ENCODE results near the gene ANKH.
A peak's percentile ranks its signal among the peaks of the same experiment; 100 is the strongest.

ANKH gene

DNA sequence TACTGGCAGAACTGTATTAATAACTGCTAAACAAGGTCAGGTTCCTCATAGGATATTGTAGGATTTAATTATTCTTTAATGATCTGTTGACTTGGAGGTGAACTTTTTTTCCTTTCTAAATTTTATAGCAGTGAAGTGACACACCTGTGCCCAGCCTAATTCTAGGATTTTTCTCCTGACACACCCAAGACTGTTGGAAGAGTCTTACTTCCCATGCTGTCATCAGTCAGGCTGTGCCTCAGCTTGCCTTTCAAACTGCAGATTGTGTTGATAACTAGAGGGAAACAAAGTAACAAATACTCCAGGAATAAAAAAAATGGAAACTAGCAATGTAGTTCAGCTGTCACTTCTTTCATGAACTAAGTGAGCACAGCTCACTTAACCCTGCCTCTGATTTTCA is 185.1 kb downstream of the ANKH start:
- Mint-ChIP-seq H3K4me1 (peaks cover 17% of the 10 kb centered on the region), H3K27ac (no peak overlapping the region), H3K27me3 (no peaks in the 10 kb centered on the region), H3K9me3 (no peaks in the 10 kb centered on the region), H3K4me3 (peak overlapping the region in 1 of 2 donors; percentile 19)
- no peak for DNase-seq
- ATAC-seq: no peak

DNA sequence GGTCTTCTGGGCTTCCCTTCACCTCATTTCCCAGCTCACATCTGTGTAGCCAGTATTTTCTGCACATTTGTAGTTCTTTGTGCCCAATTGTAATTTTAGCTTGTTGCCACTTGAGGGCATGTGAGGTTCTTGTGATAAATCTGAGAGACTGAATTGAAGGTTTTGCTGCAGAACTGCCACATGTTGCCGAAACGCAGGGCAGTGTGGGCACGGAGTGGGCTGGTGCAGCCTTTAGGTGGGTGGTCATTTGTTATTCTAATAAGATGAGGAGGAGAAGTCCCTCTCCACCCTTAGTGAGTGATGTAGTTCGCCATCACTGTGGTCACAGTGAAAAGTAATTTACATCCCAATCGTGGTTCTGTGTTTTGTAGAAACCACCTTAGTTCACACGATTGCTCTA is 185.8 kb downstream of the ANKH start:
- Mint-ChIP-seq H3K27me3 (no peaks in the 10 kb centered on the region), H3K9me3 (no peaks in the 10 kb centered on the region), H3K4me3 (peak overlapping the region in 1 of 2 donors; percentile 39), H3K4me1 (peaks cover 17% of the 10 kb centered on the region), H3K27ac (no peak overlapping the region)
- ATAC-seq: peak; percentile 99
- peak; percentile 46 to 77 for DNase-seq

DNA sequence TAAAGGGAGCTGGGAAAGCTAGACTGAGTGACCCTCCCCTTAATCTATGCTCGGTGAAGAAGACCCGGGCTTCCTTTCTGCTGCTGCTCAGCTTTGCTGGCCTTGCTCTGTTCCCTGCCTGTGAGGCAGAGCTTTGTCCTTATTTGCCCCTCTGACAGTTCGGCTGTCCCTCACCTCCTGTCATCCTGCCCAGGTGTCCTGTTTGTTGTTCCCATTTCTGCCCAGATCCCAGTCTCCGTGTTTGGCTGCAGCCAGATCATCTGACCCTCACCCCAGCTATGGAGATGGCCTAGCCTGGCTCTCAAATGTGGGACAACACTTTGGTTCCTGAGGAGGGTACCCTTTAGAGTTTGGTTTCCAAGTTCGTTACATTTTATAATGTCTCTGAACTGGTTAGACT is 186.8 kb downstream of the ANKH start:
- Mint-ChIP-seq H3K4me1 (peaks cover 22% of the 10 kb centered on the region), H3K27me3 (no peaks in the 10 kb centered on the region), H3K27ac (peak overlapping the region; percentile 60 to 81), H3K4me3 (no peak overlapping the region), H3K9me3 (no peaks in the 10 kb centered on the region)
- DNase-seq (no peak), ATAC-seq (no peak)

DNA sequence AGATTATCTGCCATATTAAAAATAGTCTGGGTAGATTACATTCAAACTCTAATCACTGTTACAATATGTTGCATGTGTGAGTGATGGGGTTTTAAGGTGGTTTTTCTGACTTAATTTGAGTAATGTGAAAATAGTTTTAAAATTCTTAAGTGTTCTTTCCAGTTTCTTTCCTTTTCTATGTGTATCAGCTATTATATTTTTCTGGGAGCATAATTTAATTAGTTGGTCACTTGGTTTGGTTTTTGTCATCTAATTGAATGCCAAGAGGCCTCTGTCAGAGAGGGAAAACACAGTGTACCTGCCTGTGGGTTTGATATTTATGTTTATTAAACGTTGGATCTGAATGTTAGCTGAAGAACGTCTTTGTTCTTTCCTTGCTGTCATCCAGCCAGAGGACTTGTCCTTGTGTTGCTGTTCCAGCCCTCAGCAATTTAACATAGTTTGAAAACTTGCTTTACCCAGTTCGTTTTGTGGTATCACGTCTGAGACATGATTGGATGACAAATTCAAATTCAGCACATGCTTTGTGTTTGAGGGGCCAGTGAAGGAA is 187.6 kb downstream of the ANKH start:
- H3K9me3 Mint-ChIP-seq: no peaks in the 10 kb centered on the region
- DNase-seq: no peak
- H3K4me3 Mint-ChIP-seq: no peak overlapping the region
- no peak for ATAC-seq
- peak overlapping the region in 1 of 2 donors; percentile 31 for H3K27ac Mint-ChIP-seq
- no peaks in the 10 kb centered on the region for H3K27me3 Mint-ChIP-seq
- H3K4me1 Mint-ChIP-seq: peaks cover 22% of the 10 kb centered on the region

DNA sequence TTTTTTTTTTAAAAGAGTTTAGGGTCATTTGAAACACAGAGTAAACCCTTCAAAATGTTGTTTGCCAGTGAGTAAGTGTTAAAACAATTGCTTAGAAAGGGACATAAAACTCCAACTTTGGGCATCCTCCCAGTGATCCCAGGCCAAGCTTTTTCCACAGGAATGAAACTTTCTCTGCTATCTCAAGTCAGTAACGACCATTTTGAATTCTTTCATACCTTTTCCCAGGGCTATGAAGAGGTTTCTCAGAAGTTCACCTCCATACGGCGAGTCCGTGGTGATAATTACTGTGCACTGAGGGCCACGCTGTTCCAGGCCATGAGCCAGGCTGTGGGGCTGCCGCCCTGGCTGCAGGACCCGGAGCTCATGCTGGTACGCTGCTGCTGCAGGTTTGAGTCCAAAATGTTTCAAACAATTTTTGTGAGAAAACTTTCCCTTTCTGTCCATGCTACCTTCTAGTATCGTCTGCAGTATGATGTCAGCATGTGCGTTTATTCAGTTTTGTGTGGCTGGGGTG is 190.3 kb downstream of the ANKH start:
- Mint-ChIP-seq H3K9me3 (no peaks in the 10 kb centered on the region), H3K4me3 (no peak overlapping the region), H3K4me1 (peaks cover 41% of the 10 kb centered on the region), H3K27ac (peak overlapping the region in 1 of 2 donors; percentile 61), H3K27me3 (no peaks in the 10 kb centered on the region)
- ATAC-seq (no peak), DNase-seq (no peak)

DNA sequence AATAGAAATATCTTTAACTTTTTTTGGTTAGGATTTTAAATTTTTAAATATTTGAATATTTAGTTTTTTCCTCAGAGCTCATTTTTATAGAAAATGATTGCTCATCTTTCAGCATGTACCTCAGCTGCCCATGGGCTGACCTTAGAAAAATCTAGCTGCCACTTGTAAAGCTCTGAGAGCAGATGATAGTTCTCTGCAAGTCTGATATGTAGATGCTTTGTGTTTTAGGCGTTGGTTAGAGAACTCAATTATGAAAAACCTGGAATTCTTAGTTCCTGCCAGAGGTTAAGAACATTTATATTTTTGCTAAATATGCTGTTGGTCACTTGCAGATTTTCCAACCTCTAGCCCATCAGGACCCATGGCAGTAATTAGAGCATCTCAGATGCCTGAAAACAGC is 192.0 kb downstream of the ANKH start:
- H3K27ac Mint-ChIP-seq: peak overlapping the region in 1 of 2 donors; percentile 82
- no peak overlapping the region for H3K4me3 Mint-ChIP-seq
- no peak for ATAC-seq
- peaks cover 44% of the 10 kb centered on the region for H3K4me1 Mint-ChIP-seq
- H3K27me3 Mint-ChIP-seq: no peaks in the 10 kb centered on the region
- H3K9me3 Mint-ChIP-seq: no peaks in the 10 kb centered on the region
- no peak for DNase-seq

DNA sequence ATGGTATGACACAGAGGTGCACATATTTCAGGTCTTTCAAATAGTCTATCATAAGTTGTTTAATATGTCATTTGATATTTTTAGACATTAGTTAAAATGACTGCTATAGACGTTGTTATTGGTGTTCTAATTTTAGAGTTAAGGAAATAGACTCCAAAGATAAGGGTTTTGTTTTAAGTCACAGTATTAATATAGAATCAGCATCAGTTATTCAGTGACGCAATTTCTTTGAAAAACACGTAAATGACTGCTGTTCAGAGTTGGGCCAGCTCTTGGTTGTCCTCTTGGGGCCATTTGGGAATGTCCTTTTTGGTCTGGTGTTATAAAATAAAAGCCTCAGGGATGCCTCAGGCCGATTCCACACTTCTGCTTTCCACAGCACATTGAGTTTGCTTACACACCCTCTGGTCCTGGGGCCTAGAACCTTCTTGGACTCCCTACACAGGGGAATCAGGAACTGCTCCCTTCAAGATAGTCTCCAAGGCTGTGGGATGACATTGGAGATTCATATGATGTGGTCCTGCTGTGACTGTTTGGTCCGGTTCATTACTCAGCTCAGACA is 192.7 kb downstream of the ANKH start:
- H3K4me3 Mint-ChIP-seq: no peak overlapping the region
- peak overlapping the region in 1 of 2 donors; percentile 82 for H3K27ac Mint-ChIP-seq
- no peaks in the 10 kb centered on the region for H3K27me3 Mint-ChIP-seq
- no peaks in the 10 kb centered on the region for H3K9me3 Mint-ChIP-seq
- H3K4me1 Mint-ChIP-seq: peaks cover 48% of the 10 kb centered on the region
- DNase-seq (no peak), ATAC-seq (no peak)

DNA sequence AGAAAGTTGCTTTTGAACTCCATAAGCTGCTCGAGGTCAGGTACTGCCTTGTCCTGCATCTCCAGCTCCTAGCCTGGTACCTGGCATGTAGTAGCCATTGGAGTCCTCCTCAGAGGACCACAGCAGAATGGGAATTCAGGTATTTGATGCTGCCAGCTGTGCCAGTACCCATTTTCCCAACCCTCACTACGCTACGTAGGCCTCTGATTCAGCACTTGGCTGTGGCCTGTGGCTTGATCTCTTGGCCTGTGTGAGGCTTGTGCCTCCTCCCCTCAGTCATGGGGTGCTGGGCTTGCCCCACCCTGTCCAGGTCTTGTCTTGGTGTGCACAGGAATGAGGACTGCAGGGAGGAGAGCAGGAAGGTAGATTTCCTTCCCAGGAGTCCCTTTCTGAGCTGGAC is 195.3 kb downstream of the ANKH start:
- H3K4me1 Mint-ChIP-seq: peaks cover 74% of the 10 kb centered on the region

DNA sequence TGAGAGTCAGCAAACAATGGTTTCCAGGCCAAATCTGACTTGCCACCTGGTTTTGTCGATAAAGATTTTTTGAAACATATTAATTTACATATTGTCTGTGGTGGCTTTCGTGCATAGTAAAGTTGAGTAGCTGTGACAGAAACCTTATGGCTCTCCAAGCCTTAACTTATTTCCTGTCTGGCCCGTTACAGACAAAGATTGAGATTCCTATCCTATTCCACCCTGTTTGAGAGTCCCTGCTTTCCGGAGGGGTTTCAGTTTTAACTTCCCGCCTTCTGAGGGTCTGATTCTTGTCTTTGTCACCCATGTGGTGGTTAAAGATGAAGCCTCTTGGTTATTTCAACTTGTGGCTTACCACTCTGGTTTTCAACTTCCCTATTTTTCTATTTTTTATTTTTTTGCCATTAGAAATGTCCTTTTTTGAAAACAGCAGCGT is 195.7 kb downstream of the ANKH start:
- H3K27ac Mint-ChIP-seq: peak overlapping the region; percentile 67 to 91
- DNase-seq: no peak
- ATAC-seq: peak; percentile 50
- H3K4me1 Mint-ChIP-seq: peaks cover 78% of the 10 kb centered on the region
- H3K4me3 Mint-ChIP-seq: peak overlapping the region; percentile 74 to 77
- no peaks in the 10 kb centered on the region for H3K27me3 Mint-ChIP-seq
- H3K9me3 Mint-ChIP-seq: no peaks in the 10 kb centered on the region

More for the DNA sequence above, 195.3 kb downstream of the ANKH start:
- H3K9me3 Mint-ChIP-seq: no peaks in the 10 kb centered on the region
- peak overlapping the region; percentile 74 to 77 for H3K4me3 Mint-ChIP-seq
- DNase-seq: peak in 1 of 2 donors; percentile 41
- peak overlapping the region; percentile 67 to 91 for H3K27ac Mint-ChIP-seq
- ATAC-seq: peak; percentile 83
- H3K27me3 Mint-ChIP-seq: no peaks in the 10 kb centered on the region

DNA sequence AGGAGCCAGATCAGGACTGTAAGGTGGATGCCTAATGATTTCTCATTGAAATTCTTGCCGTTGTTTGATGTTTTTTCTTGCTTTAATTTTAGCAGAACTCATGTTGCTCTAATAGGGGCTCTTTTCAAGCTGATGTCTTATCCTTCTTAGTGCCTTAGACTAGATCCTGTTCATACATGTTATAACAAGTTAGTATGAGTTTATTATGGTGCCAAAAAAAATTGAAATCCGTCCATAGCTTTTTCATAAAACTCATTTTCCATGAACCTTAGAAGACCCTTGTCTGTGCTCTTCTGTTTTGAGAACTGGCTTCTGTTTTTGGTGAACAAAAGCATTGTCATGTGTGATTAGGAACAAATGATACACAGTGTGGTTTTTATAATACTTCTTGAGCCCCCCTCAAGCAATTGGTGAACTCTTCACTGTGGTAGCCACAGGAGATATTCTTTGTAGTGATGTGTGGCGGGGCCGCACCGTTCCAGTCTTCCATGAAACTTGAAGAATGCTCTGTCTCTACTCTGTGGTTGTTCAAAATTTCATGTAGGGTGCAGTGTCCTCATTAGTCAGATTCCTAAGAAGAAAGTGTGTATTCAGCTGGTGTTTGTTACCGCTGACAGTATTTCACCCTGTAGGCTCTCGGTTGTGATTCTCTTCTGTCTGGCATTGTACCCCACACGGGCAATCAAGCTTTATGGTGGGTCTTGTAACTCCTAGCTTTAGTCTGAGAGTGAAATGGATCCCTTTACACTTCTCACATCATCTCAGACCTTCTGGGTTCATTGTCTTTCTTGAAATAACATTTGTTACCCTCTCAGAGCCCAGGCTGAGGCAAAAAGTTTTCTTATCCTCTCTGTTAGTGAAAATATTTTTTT is 196.4 kb downstream of the ANKH start:
- ATAC-seq (peak; percentile 11), DNase-seq (no peak)
- Mint-ChIP-seq H3K4me3 (peak overlapping the region; percentile 74 to 77), H3K27me3 (no peaks in the 10 kb centered on the region), H3K27ac (peak overlapping the region; percentile 55 to 67), H3K9me3 (no peaks in the 10 kb centered on the region), H3K4me1 (peaks cover 81% of the 10 kb centered on the region)

DNA sequence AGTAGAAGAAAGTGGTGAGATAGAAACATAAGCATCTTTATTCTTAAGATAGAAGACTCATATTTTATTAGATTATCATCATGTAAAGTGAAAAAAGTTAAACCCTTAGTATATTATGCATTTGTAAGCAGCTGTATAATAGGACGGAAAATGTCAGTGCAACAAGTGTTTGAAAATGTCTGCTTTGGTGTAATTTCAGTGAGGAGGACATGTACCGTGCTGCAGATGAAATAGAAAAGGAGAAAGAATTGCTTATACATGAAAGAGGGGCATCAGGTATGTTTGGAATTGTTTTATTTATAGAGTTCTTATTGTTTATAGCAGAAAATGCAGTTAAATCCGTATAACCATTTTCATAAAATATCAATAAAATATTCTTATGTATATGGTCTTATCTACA is 198.1 kb downstream of the ANKH start:
- Mint-ChIP-seq H3K4me1 (peaks cover 92% of the 10 kb centered on the region), H3K9me3 (no peaks in the 10 kb centered on the region), H3K27me3 (no peaks in the 10 kb centered on the region), H3K4me3 (peak overlapping the region in 1 of 2 donors; percentile 96), H3K27ac (no peak overlapping the region)
- ATAC-seq (no peak), DNase-seq (no peak)

DNA sequence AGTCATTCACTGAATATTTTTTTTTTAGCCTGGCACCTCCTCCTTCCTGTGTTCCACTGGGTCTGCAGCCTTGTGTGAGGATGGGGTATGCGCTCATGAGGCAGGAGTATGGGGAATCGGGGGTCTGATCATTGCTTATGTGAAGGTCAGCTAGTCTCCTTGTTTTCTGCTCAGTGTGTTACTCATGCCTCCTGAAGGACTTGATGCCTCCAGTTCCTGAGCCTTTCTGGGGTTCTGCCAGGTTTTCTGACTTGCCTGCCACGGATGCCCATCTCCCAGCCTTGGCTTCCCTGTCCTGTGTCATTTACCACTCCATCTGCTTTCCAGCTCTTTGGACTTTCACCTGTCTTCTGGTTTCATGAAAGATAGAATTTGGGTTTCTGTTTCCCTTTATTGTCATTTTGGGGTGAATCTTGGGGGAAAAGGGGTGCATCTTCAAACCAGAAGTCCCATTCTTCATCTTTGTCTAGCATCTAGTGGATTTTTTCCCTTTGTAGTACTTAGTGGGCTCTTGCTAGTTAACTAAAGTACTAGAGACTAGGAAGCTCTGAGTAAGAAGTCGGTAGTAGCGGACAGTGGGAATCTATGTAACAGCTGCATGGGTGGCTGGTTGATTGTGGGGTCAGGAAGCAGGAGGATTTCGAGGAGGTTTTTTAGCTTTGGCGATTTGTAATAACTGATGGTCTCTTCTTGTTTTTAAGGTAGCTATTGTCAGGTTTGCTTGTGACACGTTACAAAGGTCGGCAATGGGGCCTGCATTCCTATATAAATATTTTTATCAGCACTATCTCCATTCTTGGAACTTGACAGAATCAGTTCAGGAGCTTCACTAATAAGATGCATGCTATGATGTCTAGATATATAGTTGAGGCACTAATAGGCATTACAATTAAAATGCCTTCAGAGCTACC is 198.8 kb downstream of the ANKH start:
- DNase-seq (no peak), ATAC-seq (no peak)
- Mint-ChIP-seq H3K4me1 (peaks cover 92% of the 10 kb centered on the region), H3K27me3 (no peaks in the 10 kb centered on the region), H3K4me3 (peak overlapping the region; percentile 72 to 96), H3K9me3 (no peaks in the 10 kb centered on the region), H3K27ac (peak overlapping the region; percentile 57 to 90)

DNA sequence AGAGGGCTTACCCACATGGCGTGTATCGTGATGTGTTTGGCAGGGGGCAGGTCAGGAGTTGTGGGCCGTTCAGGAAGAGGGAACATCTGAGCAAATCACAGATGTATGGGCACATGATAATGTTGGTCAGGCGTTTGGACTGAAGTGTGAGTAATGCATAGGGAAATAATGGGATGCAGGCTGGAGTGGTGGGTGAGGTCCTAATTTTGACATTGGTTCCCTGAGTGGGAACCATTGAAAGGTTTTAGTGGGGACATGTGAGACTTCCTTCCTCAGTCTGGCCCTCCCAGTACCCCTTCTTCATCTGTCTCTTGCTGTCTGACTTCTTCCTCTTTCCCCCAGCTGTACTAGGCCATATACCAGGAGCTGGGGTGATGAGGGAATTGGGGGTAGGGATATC is 199.5 kb downstream of the ANKH start:
- DNase-seq (no peak), ATAC-seq (no peak)
- Mint-ChIP-seq H3K4me3 (peak overlapping the region; percentile 72 to 96), H3K27ac (peak overlapping the region; percentile 42 to 90), H3K9me3 (no peaks in the 10 kb centered on the region), H3K27me3 (no peaks in the 10 kb centered on the region), H3K4me1 (peaks cover 94% of the 10 kb centered on the region)

DNA sequence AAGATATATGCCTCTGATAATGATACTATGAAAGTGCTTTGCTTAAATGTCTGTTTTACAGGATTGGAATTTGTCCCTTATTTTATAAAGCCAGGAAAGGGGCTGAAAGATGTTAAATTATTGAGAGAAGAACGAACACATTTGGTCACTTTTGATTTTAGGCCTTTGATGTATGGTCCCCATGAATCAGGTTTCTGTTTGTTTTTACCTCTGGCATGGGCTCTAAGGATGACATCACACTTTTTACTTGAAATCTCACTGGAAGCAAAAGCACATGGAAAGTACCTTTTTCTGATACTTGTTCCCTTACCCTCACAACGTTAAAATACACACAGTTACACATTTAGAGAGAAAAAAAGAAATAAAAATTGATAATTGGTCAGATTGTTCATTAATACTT is 200.2 kb downstream of the ANKH start:
- H3K27me3 Mint-ChIP-seq: no peaks in the 10 kb centered on the region
- no peaks in the 10 kb centered on the region for H3K9me3 Mint-ChIP-seq
- peaks cover 97% of the 10 kb centered on the region for H3K4me1 Mint-ChIP-seq
- peak overlapping the region; percentile 72 to 96 for H3K4me3 Mint-ChIP-seq
- peak overlapping the region; percentile 95 to 96 for H3K27ac Mint-ChIP-seq
- no peak for DNase-seq
- peak; percentile 51 for ATAC-seq

DNA sequence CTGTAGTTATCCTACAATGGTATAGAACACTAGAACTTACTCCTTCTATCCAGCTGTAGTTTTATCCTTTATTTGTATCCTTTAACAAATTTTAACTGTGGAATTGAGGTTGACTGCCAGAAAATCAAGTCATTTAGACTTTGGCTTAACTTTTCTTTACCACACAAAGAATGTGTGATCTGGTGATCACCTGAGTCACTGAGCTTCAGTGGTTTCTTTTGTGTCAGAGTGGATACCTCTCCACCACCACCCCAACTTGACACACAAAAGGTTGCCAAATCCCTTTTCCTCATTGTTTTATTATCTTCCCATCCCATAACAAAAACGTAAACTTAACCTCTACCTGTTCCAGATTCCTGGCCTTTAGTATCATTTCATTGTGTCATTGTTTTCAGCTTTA is 201.6 kb downstream of the ANKH start:
- Mint-ChIP-seq H3K4me3 (peak overlapping the region; percentile 68 to 96), H3K4me1 (peaks cover 90% of the 10 kb centered on the region), H3K27me3 (no peaks in the 10 kb centered on the region), H3K27ac (peak overlapping the region; percentile 24 to 84), H3K9me3 (no peaks in the 10 kb centered on the region)
- DNase-seq (no peak), ATAC-seq (peak; percentile 56)
